Islet precursor cell (in vitro differentiated cells): ENCODE data around the gene DCLRE1C.
"Not testable (repeated sequence)": the region's sequence is repeated elsewhere in the genome, so short reads cannot be mapped to it uniquely, and the experiment has no call there.

Source experiments
- DNase-seq: peaks from one replicate; pipeline ENCODE4 v3.0.0-alpha.2; 2018

DCLRE1C gene

GRCh38 chr10:14942950-14943338 is 11.0 kb downstream of the DCLRE1C start:
- not testable (repeated sequence) for DNase-seq

- DNase-seq = not testable (repeated sequence)
Measured at GRCh38 chr10:14942147-14942949, 11.5 kb downstream of the DCLRE1C start.

- DNase-seq = not testable (repeated sequence)
Measured at GRCh38 chr10:14938971-14939370, 14.9 kb downstream of the DCLRE1C start.

GRCh38 chr10:14936584-14936983 is 17.3 kb downstream of the DCLRE1C start:
- no peak for DNase-seq

GRCh38 chr10:14930610-14931009 is 23.3 kb downstream of the DCLRE1C start:
- no peak for DNase-seq

GRCh38 chr10:14926722-14927416 is 27.0 kb downstream of the DCLRE1C start:
- DNase-seq = no peak

GRCh38 chr10:14926061-14926470 is 27.8 kb downstream of the DCLRE1C start:
- DNase-seq = no peak

- DNase-seq = no peak
Measured at GRCh38 chr10:14925268-14925667, 28.6 kb downstream of the DCLRE1C start.

DNA sequence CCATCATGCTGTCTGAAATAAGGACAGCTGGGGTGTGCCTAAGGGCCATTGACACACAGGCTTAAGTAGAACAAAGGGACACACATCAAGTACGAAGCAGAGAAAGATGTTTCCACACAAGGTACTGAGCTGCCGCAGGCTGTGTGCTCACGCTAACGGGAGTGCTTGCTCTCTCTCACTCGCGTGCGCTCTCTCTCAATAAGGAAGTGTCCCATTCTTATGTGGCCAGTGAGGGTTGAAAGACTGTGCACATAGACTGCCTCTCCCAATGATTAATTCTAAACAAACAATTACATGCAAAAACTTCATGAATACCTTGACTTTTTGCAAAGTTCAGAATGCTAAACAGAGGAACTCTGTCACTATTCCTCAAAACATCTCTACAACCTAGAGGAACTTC is 29.9 kb downstream of the DCLRE1C start:
- DNase-seq = no peak

- no peak for DNase-seq
Measured at GRCh38 chr10:14918964-14919363, 34.9 kb downstream of the DCLRE1C start.

DNA sequence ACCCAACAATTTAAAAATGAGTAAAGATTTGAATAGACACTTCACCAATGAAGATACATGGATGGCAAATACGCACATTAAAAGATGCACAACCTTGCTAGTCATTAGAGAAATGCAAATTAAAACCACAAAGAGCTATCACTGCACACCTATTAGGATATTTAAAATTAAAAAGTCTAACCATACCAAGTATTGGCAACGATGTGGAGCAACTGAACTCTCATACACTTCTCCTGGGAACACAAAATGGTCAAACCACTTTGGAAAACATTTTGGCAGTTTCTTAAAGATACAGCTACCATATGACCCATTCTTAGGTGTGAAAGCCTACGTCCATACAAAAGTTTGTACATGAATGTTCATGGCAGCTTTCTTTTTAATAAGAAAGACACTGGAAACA is 36.1 kb downstream of the DCLRE1C start:
- no peak for DNase-seq

DNA sequence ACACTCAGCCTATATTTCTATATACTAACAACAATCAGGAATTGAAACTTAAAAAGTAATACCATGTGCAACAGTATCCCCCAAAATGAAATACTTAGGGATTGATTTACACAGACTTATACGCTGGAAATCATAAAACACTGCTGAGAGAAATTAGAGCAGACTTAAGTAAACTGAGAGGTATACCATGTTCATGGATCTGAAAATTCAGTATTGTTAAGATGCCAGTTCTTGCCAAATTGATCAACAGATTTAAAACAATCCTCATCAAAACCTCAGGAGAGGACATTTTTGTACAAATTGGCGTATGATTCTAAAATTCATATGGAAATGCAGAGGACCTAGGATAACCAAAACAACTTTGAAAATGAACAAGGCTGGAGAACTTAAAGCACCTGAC is 37.3 kb downstream of the DCLRE1C start:
- no peak for DNase-seq

GRCh38 chr10:14911801-14912200 is 42.1 kb downstream of the DCLRE1C start:
- no peak for DNase-seq

DNA sequence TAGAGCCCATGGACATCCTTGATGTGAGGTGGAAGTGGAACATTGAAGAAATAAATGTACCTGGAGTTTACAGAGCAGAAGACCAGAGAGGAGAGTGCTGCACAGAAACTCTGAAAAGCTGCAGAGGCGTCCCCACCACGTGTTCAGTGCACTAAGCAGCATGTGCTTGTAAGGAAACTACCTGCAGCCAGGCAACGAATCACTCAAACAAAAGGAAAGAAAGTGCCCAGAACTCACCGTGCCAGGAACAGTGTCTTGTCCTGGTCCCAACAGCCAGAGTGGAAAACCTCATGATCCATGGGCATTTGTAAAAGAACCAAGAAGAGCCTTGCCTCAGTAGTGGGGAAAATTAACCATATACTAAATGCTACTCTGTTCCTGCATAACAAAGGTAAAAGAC is 42.9 kb downstream of the DCLRE1C start:
- DNase-seq = no peak

- DNase-seq = no peak
Measured at GRCh38 chr10:14909101-14909500, 44.8 kb downstream of the DCLRE1C start.

DNA sequence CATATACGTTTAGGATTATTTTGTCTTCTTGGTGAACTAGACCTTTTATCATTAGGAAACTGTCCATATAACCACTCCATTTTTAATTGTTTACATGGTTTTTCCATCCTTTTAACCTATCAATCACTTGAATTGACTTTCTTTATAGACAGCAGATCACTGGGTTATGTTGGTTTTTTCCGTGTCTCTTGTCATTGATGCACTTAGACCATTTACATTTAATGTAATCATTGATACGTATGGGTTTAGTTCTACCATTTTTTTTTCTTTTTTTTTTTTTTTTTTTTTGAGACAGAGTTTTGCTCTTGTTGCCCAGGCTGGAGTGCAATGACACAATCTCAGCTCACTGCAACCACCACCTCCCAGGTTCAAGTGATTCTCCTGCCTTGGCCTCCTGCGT is 46.3 kb downstream of the DCLRE1C start:
- not testable (repeated sequence) for DNase-seq

DNA sequence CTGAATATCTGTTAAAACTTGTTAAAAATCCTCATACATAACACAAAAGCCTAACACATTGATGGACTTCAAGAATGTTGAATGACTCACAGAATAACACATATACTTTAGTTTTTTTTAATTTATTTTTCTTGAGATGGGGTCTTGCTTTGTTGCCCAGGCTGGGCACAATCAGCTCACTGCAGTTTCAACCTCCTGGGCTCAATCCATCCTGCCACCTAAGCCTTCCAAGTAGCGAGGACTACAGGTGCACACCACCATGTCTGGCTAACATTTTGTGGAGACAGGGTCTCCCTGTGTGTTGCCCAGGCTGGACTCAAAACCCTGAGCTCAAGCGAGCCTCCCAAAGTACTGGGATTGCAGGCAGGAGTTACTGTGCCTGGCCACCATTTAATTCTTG is 47.1 kb downstream of the DCLRE1C start:
- DNase-seq = no peak

DNA sequence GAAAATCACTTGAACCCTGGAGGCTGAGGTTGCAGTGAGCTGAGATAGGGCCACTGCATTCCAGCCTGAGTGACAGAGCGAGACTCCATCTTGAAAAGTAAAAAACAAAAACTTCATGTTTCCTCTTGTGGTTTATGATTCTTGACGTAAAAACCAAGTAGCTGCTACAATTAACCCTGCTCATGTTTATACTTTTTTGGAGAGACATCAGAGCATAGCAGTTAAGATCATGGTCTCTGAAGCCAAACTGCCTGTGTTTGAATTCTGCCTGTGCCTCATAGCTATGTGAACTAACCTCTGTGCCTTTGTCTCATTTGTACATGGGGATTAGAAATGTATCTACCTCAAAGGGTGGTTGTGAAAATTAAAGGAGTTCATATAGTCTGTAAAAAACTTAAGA is 48.0 kb downstream of the DCLRE1C start:
- no peak for DNase-seq

- no peak for DNase-seq
Measured at GRCh38 chr10:14904864-14905263, 49.0 kb downstream of the DCLRE1C start.

GRCh38 chr10:14904316-14904732 is 49.6 kb downstream of the DCLRE1C start:
- no peak for DNase-seq

- no peak for DNase-seq
Measured at GRCh38 chr10:14891151-14891550, 62.7 kb downstream of the DCLRE1C start.

- no peak for DNase-seq
Measured at GRCh38 chr10:14889318-14889717, 64.6 kb downstream of the DCLRE1C start.

DNA sequence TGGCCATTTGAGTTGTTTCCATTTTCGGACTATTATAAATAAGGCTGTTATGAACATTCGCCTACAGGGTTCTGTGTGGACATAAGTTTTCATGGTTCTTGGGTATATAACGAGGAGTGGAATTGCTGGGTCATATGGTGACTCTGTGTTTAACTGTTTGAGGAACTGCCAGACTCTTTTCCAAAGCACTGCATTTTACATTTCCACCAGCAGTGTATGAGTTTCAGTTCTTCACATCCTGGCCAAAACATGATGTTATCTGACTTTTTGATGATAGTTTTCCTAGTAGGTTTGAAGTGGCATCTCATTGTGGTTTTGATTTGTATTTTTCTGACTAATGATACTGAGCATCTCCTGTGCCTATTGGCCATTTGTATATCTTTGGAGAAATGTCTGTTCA is 69.8 kb downstream of the DCLRE1C start:
- DNase-seq = no peak

DNA sequence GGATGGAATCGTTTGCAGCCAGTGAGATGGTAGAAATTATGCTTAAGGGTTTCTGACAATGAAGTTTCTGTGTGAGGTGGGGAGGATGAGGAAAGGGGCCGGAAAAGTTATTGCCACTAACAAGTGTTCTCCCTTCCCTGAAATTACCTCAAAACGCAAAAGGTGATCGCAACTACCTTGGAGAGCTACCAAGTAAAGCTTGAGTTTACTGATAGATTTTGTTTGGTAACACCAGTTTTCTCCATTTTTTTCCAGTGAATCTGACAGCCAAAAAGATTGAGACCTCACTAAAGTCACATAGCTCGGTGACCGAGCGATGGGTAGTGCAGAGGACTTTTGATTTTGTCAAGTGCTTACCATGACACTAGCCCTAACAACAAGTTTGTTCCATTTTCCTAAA is 73.7 kb downstream of the DCLRE1C start:
- no peak for DNase-seq

GRCh38 chr10:14879928-14880193 is 74.0 kb downstream of the DCLRE1C start:
- DNase-seq = no peak
